ENCODE measurements around the gene NVL. TPM values are rescaled to one million over a fixed set of nuclear protein-coding genes. Genes with fewer than 3 reads are reported as not detected.

NVL gene
- total RNA-seq, 1 donor from 2014 or later = 36.2 TPM

GRCh38 chr1:224238212-224238611 is 91.8 kb downstream of the NVL start:
- Histone ChIP-seq H3K4me3 (ENCODE audit: insufficient read depth, low read depth, low read length) (no peak overlapping the region), H2AFZ (ENCODE audit: low read depth, low read length) (no peak overlapping the region), H3K4me2 (ENCODE audit: low read length) (no peak overlapping the region), H3K27me3 (ENCODE audit: insufficient read depth, low read length) (no peaks in the 10 kb centered on the region), H3K9ac (ENCODE audit: low read length) (no peak overlapping the region), H3K27ac (ENCODE audit: low read depth, low read length) (no peak overlapping the region), H3K9me3 (ENCODE audit: insufficient read depth, low read depth, low read length) (no peaks in the 10 kb centered on the region), H3K4me1 (ENCODE audit: insufficient read depth, low read length) (no peaks in the 10 kb centered on the region), H4K20me1 (ENCODE audit: insufficient read depth, low read length) (no peaks in the 10 kb centered on the region), H3K36me3 (ENCODE audit: insufficient read depth, low read length) (peaks cover 20% of the 10 kb centered on the region), H3K79me2 (ENCODE audit: insufficient read depth, low read length) (no peaks in the 10 kb centered on the region)
- H3K27me3 Mint-ChIP-seq (ENCODE audit: low read depth, unreplicated experiment) = no peaks in the 10 kb centered on the region
- peaks cover 3% of the 10 kb centered on the region for H3K36me3 Mint-ChIP-seq (ENCODE audit: low read depth, unreplicated experiment)
- no peaks in the 10 kb centered on the region for H3K9me3 Mint-ChIP-seq (ENCODE audit: unreplicated experiment)
- no peak overlapping the region for H3K27ac Mint-ChIP-seq (ENCODE audit: unreplicated experiment)
- DNase-seq (ENCODE audit: low read depth) (no peak), FAIRE-seq (no peak)
- TF ChIP-seq EZH2 (IDR thresholded peaks at IDR 0.05; ENCODE audit: insufficient read depth, low read length) = no peak
- TF ChIP-seq CTCF (IDR thresholded peaks at IDR 0.05; ENCODE audit: insufficient read depth, low read depth, low read length) = no peak
- H3K4me1 Mint-ChIP-seq (ENCODE audit: low read depth, unreplicated experiment) = no peaks in the 10 kb centered on the region
- H3K4me3 Mint-ChIP-seq (ENCODE audit: unreplicated experiment) = no peak overlapping the region

- Histone ChIP-seq H3K4me2 (ENCODE audit: low read length) (no peak overlapping the region), H2AFZ (ENCODE audit: low read depth, low read length) (no peak overlapping the region), H3K79me2 (ENCODE audit: insufficient read depth, low read length) (no peaks in the 10 kb centered on the region), H3K9me3 (ENCODE audit: insufficient read depth, low read depth, low read length) (no peaks in the 10 kb centered on the region), H3K4me1 (ENCODE audit: insufficient read depth, low read length) (no peaks in the 10 kb centered on the region), H4K20me1 (ENCODE audit: insufficient read depth, low read length) (no peaks in the 10 kb centered on the region), H3K36me3 (ENCODE audit: insufficient read depth, low read length) (peaks cover 27% of the 10 kb centered on the region), H3K4me3 (ENCODE audit: insufficient read depth, low read depth, low read length) (no peak overlapping the region), H3K9ac (ENCODE audit: low read length) (no peak overlapping the region), H3K27ac (ENCODE audit: low read depth, low read length) (no peak overlapping the region), H3K27me3 (ENCODE audit: insufficient read depth, low read length) (no peaks in the 10 kb centered on the region)
- H3K36me3 Mint-ChIP-seq (ENCODE audit: low read depth, unreplicated experiment) = peaks cover 3% of the 10 kb centered on the region
- TF ChIP-seq EZH2 (IDR thresholded peaks at IDR 0.05; ENCODE audit: insufficient read depth, low read length) = no peak
- no peak for TF ChIP-seq CTCF (IDR thresholded peaks at IDR 0.05; ENCODE audit: insufficient read depth, low read depth, low read length)
- H3K4me3 Mint-ChIP-seq (ENCODE audit: unreplicated experiment) = no peak overlapping the region
- DNase-seq (ENCODE audit: low read depth) (no peak), FAIRE-seq (no peak)
- no peaks in the 10 kb centered on the region for H3K9me3 Mint-ChIP-seq (ENCODE audit: unreplicated experiment)
- no peaks in the 10 kb centered on the region for H3K27me3 Mint-ChIP-seq (ENCODE audit: low read depth, unreplicated experiment)
- peaks cover 2% of the 10 kb centered on the region for H3K4me1 Mint-ChIP-seq (ENCODE audit: low read depth, unreplicated experiment)
- no peak overlapping the region for H3K27ac Mint-ChIP-seq (ENCODE audit: unreplicated experiment)
Measured at GRCh38 chr1:224237119-224237881, 92.7 kb downstream of the NVL start.

GRCh38 chr1:224235813-224236493 is 94.0 kb downstream of the NVL start:
- H3K27ac Mint-ChIP-seq (ENCODE audit: unreplicated experiment) = no peak overlapping the region
- no peak overlapping the region for H3K4me2 ChIP-seq (ENCODE audit: low read length)
- no peaks in the 10 kb centered on the region for H3K9me3 ChIP-seq (ENCODE audit: insufficient read depth, low read depth, low read length)
- H3K27me3 ChIP-seq (ENCODE audit: insufficient read depth, low read length) = no peaks in the 10 kb centered on the region
- H3K27ac ChIP-seq (ENCODE audit: low read depth, low read length) = no peak overlapping the region
- no peak overlapping the region for H2AFZ ChIP-seq (ENCODE audit: low read depth, low read length)
- H3K4me3 Mint-ChIP-seq (ENCODE audit: unreplicated experiment) = no peak overlapping the region
- H3K9ac ChIP-seq (ENCODE audit: low read length) = no peak overlapping the region
- peaks cover 2% of the 10 kb centered on the region for H3K4me1 Mint-ChIP-seq (ENCODE audit: low read depth, unreplicated experiment)
- H3K4me3 ChIP-seq (ENCODE audit: insufficient read depth, low read depth, low read length) = no peak overlapping the region
- H4K20me1 ChIP-seq (ENCODE audit: insufficient read depth, low read length) = no peaks in the 10 kb centered on the region
- TF ChIP-seq CTCF (IDR thresholded peaks at IDR 0.05; ENCODE audit: insufficient read depth, low read depth, low read length) = no peak
- H3K4me1 ChIP-seq (ENCODE audit: insufficient read depth, low read length) = no peaks in the 10 kb centered on the region
- H3K9me3 Mint-ChIP-seq (ENCODE audit: unreplicated experiment) = no peaks in the 10 kb centered on the region
- FAIRE-seq (no peak), DNase-seq (ENCODE audit: low read depth) (no peak)
- H3K27me3 Mint-ChIP-seq (ENCODE audit: low read depth, unreplicated experiment) = no peaks in the 10 kb centered on the region
- H3K36me3 ChIP-seq (ENCODE audit: insufficient read depth, low read length) = peaks cover 27% of the 10 kb centered on the region
- peaks cover 6% of the 10 kb centered on the region for H3K36me3 Mint-ChIP-seq (ENCODE audit: low read depth, unreplicated experiment)
- H3K79me2 ChIP-seq (ENCODE audit: insufficient read depth, low read length) = no peaks in the 10 kb centered on the region

Measured in astrocyte (in vitro differentiated cells and primary cell).